Measurements from ENCODE around the gene EID2B. TPM values are rescaled to one million over a fixed set of nuclear protein-coding genes. Genes with fewer than 3 reads are reported as not detected.
A peak's percentile ranks its signal among the peaks of the same experiment; 100 is the strongest.

EID2B gene
- total and polyA plus RNA-seq, 9 of the 15 experiments (the other 6 are each of a cell fraction or from before 2014, with no cell fraction given): 2.8 to 8.8 (median 4.8) TPM

DNA sequence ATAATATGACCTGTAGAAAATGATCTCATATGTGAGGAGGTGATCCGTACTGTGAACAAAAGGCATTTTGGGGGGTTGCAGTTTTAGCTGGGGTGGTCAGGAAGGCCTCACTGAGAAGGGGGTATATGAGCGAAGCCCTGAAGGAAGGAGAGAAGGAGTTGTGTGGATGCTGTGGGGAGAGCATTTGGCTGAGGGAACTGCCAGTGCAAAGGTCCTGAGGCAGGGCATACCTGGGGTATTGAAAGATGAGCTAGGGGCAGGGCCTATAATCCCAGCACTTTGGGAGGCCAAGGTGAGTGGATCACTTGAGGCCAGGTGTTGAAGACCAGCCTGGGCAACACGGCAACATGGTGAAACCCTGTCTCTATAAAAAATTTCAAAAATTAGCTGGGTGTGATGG lies 15.2 kb downstream of the EID2B start:
- CTCF ChIA-PET (ENCODE audit: low intra/inter-chr PET ratio): no interaction called here
- FAIRE-seq (no peak), ATAC-seq (no peak), DNase-seq (ENCODE audit: extremely low read depth in 1 of 4, low spot score in 3 of 4) (no peak)
- in situ Hi-C loops (cut with MboI): no loop called here
- intact Hi-C loops (cut with micrococcal nuclease): no loop called here
- no peaks in the 10 kb centered on the region for H4K20me1 ChIP-seq (replicated peaks; ENCODE audit: control insufficient read depth, insufficient read depth, low read length)
- no peak overlapping the region for H3K27ac ChIP-seq (ENCODE audit: extremely low read depth, low read depth, low read length)
- WGBS (ENCODE audit: insufficient coverage, low coverage, missing lambda C conversion rate): 61% methylated on average over 3 of the region's 3 CpGs
- H3K79me2 ChIP-seq (ENCODE audit: control insufficient read depth, insufficient read depth, low read length): no peaks in the 10 kb centered on the region
- BruUV-seq (replicated peaks): no TSS peak
- no peaks in the 10 kb centered on the region for H3K9me1 ChIP-seq (ENCODE audit: control insufficient read depth, insufficient read depth, low read length)
- H3K4me1 ChIP-seq (replicated peaks in 1 of 2; ENCODE audit: control insufficient read depth in 2 of 2, insufficient read depth in 2 of 2, low read length in 2 of 2): peaks cover 21 to 32% of the 10 kb centered on the region in 2 experiments; a peak in 4 of 5 replicates
- no peak overlapping the region for H3K4me2 ChIP-seq (ENCODE audit: insufficient read depth, low read length)
- no peaks in the 10 kb centered on the region for H3K36me3 ChIP-seq (ENCODE audit: control insufficient read depth, insufficient read depth, low read length)
- H3K9me3 ChIP-seq (replicated peaks; ENCODE audit: control insufficient read depth, insufficient read depth, low read depth, low read length): no peaks in the 10 kb centered on the region
- no peak overlapping the region for H3K4me3 ChIP-seq
- POLR2A ChIA-PET: interaction anchor here (0.5 to 0.9 kb wide), 2 partner anchors 29 to 81 kb away, joined by 3 read pairs; partner anchors contain the start of gene RPS16
- peaks cover 4 to 19% of the 10 kb centered on the region in 2 experiments; a peak in 4 of 5 replicates for H3K27me3 ChIP-seq (ENCODE audit: control insufficient read depth in 2 of 2, insufficient read depth in 2 of 2, low read length in 2 of 2)
- TF ChIP-seq ZNF174 (CRISPR knock-in tag; IDR thresholded peaks at IDR 0.05) (no peak), RCOR1 (IDR thresholded peaks at IDR 0.05; ENCODE audit: borderline replicate concordance in 1 of 2, low read depth in 2 of 2, low read length in 2 of 2) (0 out of 4 replicates have a peak, but pooled peaks of 1 of the 2 experiments have one; percentile 14), BCOR (IDR thresholded peaks at IDR 0.05) (peak; percentile 90), MTA3 (IDR thresholded peaks at IDR 0.05; ENCODE audit: borderline replicate concordance) (no peak), ETV1 (tag; conservative IDR thresholded peaks at IDR 0.05; ENCODE audit: low read depth) (no peak), KDM1A (IDR thresholded peaks at IDR 0.05) (peak; percentile 53 to 68; a peak in 3 of 4 replicates), RBM25 (IDR thresholded peaks at IDR 0.05; ENCODE audit: low read depth, low read length, severe bottlenecking) (peak; percentile 77), FOXP1 (CRISPR knock-in tag; IDR thresholded peaks at IDR 0.05) (no peak)
- no peak overlapping the region for H2AFZ ChIP-seq (ENCODE audit: low read depth, low read length)
- no peak overlapping the region for H3K9ac ChIP-seq (ENCODE audit: insufficient read depth in 1 of 2, low read depth in 2 of 2, low read length in 2 of 2)
